K562 (cell line): ENCODE measurements around the gene PPHLN1. TPM values are rescaled to one million over a fixed set of nuclear protein-coding genes. Genes with fewer than 3 reads are reported as not detected.
A peak's percentile ranks its signal among the peaks of the same experiment; 100 is the strongest.

Experiments
- ATAC-seq: fragments of 200-7000 bp; cut with Tn5 transposase; 3 replicates; pipeline ENCODE4 v1.9.1; 2020; ENCODE audit warnings: moderate library complexity
- BruUV-seq: library from RNA; stranded (reverse); fragments of 400-500 nt; replicated peaks from 2 replicates; lab custom pipeline; 2021; lab: Mats Ljungman, UMichigan
- CTCF ChIA-PET: fragments of 300-600 bp; formaldehyde crosslinking; extraction: SDS; loops from one replicate; lab custom pipeline; 2021; ENCODE audit warnings: low intra/inter-chr PET ratio; lab: Yijun Ruan, JAX
- POLR2A ChIA-PET: fragments of 300-600, 350-650 bp; sonication (Branson Sonifier 250); formaldehyde crosslinking; extraction: SDS; loops from one replicate; lab custom pipeline; 2021; ENCODE audit warnings: antibody characterized with exemption, inconsistent platforms; lab: Yijun Ruan, JAX
- DNase-seq, 4 experiments: peaks; one replicate each; pipeline versions ENCODE4 v3.0.0 to v3.0.0-alpha.2; 2011 to 2018; ENCODE audit warnings: low spot score in 3 of 4, mixed read lengths in 3 of 4; ENCODE audit errors: extremely low read depth in 1 of 4
- FAIRE-seq: peaks from 2 replicates; lab custom pipeline; 2011; peaks lifted over from hg19 to GRCh38; lab: Jason Lieb, UNC
- H2AFZ ChIP-seq: 2 replicates; pipeline ENCODE4 v1.6.0; 2011; ENCODE audit warnings: low read depth, low read length, control low read depth, inconsistent platforms
- H3K27ac ChIP-seq: fragments of 200-600 bp; 3 replicates; pipeline ENCODE4 v1.8.0; 2011; ENCODE audit warnings: low read depth, mild to moderate bottlenecking, control low read depth, inconsistent platforms, low read length, moderate library complexity, mixed read lengths; ENCODE audit errors: extremely low read depth
- H3K27me3 ChIP-seq, 2 experiments: fragments of 300-600 bp in 1 of 2; 2 replicates in 1 of 2; 3 replicates in 1 of 2; pipeline versions ENCODE4 v1.6.0 to v1.8.0; 2011; ENCODE audit warnings: inconsistent platforms in 2 of 2, low read length in 2 of 2, mild to moderate bottlenecking in 1 of 2, mixed read lengths in 1 of 2, moderate library complexity in 1 of 2; ENCODE audit not compliant: control insufficient read depth in 2 of 2, insufficient read depth in 2 of 2
- H3K36me3 ChIP-seq: fragments of 300-600 bp; 3 replicates; pipeline ENCODE4 v1.8.0; 2011; ENCODE audit warnings: mild to moderate bottlenecking, low read length, inconsistent platforms; ENCODE audit not compliant: control insufficient read depth, insufficient read depth
- H3K4me1 ChIP-seq, 2 experiments: fragments of 200-600 bp in 1 of 2; replicated peaks in 1 of 2; 2 replicates in 1 of 2; 3 replicates in 1 of 2; pipeline versions ENCODE4 v1.5.1 to v1.8.0; 2011; ENCODE audit warnings: inconsistent platforms in 2 of 2, low read length in 2 of 2, mild to moderate bottlenecking in 1 of 2, mixed read lengths in 1 of 2, moderate library complexity in 1 of 2; ENCODE audit not compliant: control insufficient read depth in 2 of 2, insufficient read depth in 2 of 2
- H3K4me2 ChIP-seq: 2 replicates; pipeline ENCODE4 v1.6.1; 2011; ENCODE audit warnings: low read length, control low read depth, inconsistent platforms, mixed read lengths; ENCODE audit not compliant: insufficient read depth
- H3K4me3 ChIP-seq: fragments of 200-600 bp; sonication (generic), shearing (Covaris generic); 2 replicates; pipeline ENCODE4 v1.5.1; 2016; ENCODE audit warnings: control low read depth, inconsistent platforms
- H3K79me2 ChIP-seq: fragments of 200-600 bp; 3 replicates; pipeline ENCODE4 v1.8.0; 2011; ENCODE audit warnings: low read length, inconsistent platforms; ENCODE audit not compliant: control insufficient read depth, insufficient read depth
- H3K9ac ChIP-seq, 2 experiments: 2 replicates each; pipeline versions ENCODE4 v1.6.0 to v1.6.1; 2011; ENCODE audit warnings: low read depth in 2 of 2, low read length in 2 of 2, control low read depth in 1 of 2, inconsistent platforms in 1 of 2, mild to moderate bottlenecking in 1 of 2, mixed read lengths in 1 of 2; ENCODE audit not compliant: insufficient read depth in 1 of 2
- H3K9me1 ChIP-seq: one replicate; pipeline ENCODE4 v1.6.0; 2011; ENCODE audit warnings: inconsistent platforms, mild to moderate bottlenecking, low read length, moderate library complexity; ENCODE audit not compliant: control insufficient read depth, insufficient read depth
- H3K9me3 ChIP-seq: replicated peaks from 2 replicates; pipeline ENCODE4 v1.5.1; 2011; ENCODE audit warnings: low read depth, low read length, inconsistent platforms; ENCODE audit not compliant: control insufficient read depth, insufficient read depth
- H4K20me1 ChIP-seq: replicated peaks from 2 replicates; pipeline ENCODE4 v1.6.1; 2011; ENCODE audit warnings: low read length, inconsistent platforms, mixed read lengths; ENCODE audit not compliant: control insufficient read depth, insufficient read depth
- CTCFL ChIP-seq: IDR thresholded peaks from 2 replicates; pipeline ENCODE4 v1.6.1; 2011; ENCODE audit warnings: borderline replicate concordance, low read depth, mild to moderate bottlenecking, moderate library complexity, low read length; ENCODE audit not compliant: insufficient read depth, poor library complexity, severe bottlenecking
- HDGF ChIP-seq: fragments of 450-650 bp; IDR thresholded peaks from 2 replicates; pipeline ENCODE4 v1.6.1; 2016
- IRF2 ChIP-seq: sonication (generic); formaldehyde crosslinking; IDR thresholded peaks from 2 replicates; pipeline ENCODE4 v1.8.1; 2022; ENCODE audit warnings: mild to moderate bottlenecking, missing genetic modification reagents
- MTA3 ChIP-seq: fragments of 450-650 bp; formaldehyde crosslinking; IDR thresholded peaks from 2 replicates; pipeline ENCODE4 v1.6.1; 2017; ENCODE audit warnings: mild to moderate bottlenecking, borderline replicate concordance
- NR3C1 ChIP-seq: sonication (generic); formaldehyde crosslinking; IDR thresholded peaks from 2 replicates; pipeline ENCODE4 v1.8.1; 2022; ENCODE audit warnings: missing genetic modification reagents
- PURB ChIP-seq: sonication (generic); formaldehyde crosslinking; IDR thresholded peaks from 2 replicates; pipeline ENCODE4 v1.9.0; 2021; ENCODE audit warnings: low read depth, mild to moderate bottlenecking, missing genetic modification reagents
- RHOXF2B ChIP-seq: fragments of 250-450 bp; sonication (Bioruptor Pico); conservative IDR thresholded peaks from 2 replicates; pipeline ENCODE4 v1.5.1; 2021
- RNF2 ChIP-seq: sonication (generic); IDR thresholded peaks from 2 replicates; pipeline ENCODE4 v1.6.1; 2016
- SETDB1 ChIP-seq: IDR thresholded peaks from one replicate; pipeline ENCODE4 v1.6.1; 2012; ENCODE audit warnings: low read length, control low read depth, inconsistent platforms
- SRSF3 ChIP-seq: fragments of 200-400 bp; formaldehyde crosslinking; IDR thresholded peaks from 2 replicates; pipeline ENCODE4 v1.6.1; 2016; ENCODE audit warnings: mild to moderate bottlenecking, low read length, moderate library complexity; ENCODE audit not compliant: insufficient read depth
- ZNF175 ChIP-seq: fragments of 200-800 bp; sonication (Bioruptor generic); IDR thresholded peaks from 2 replicates; pipeline ENCODE4 v1.6.1; 2016; ENCODE audit warnings: low read depth, mild to moderate bottlenecking, missing genetic modification characterization, missing compliant biosample characterization
- ZNF3 ChIP-seq: fragments of 250-450 bp; sonication (Bioruptor Pico); IDR thresholded peaks from 2 replicates; pipeline ENCODE4 v1.5.0; 2021; ENCODE audit warnings: mild to moderate bottlenecking, moderate library complexity
- ZNF324 ChIP-seq: fragments of 250-450 bp; sonication (Bioruptor Pico); IDR thresholded peaks from 2 replicates; pipeline ENCODE4 v1.4.0; 2020; ENCODE audit warnings: mild to moderate bottlenecking
- ZNF347 ChIP-seq: fragments of 450-650 bp; formaldehyde crosslinking; IDR thresholded peaks from 2 replicates; pipeline ENCODE4 v1.4.0; 2020; ENCODE audit warnings: low read depth, mild to moderate bottlenecking, moderate library complexity
- ZNF551 ChIP-seq: fragments of 250-450 bp; sonication (Bioruptor Pico); IDR thresholded peaks from 2 replicates; pipeline ENCODE4 v1.5.0; 2021; ENCODE audit warnings: mild to moderate bottlenecking, moderate library complexity
- WGBS: fragments of 100-300 bp; shearing (Covaris generic); methylation state at CpG from one replicate; pipeline ENCODE4 v1.1.6; 2016; ENCODE audit warnings: low coverage, mixed read lengths; ENCODE audit not compliant: insufficient coverage; ENCODE audit errors: missing lambda C conversion rate; 5-methylcytosine and 5-hydroxymethylcytosine counted together
- in situ Hi-C: fragments of 300-500 bp; cut with MboI; formaldehyde crosslinking; loops from 4 replicates; pipeline ENCODE4 v1.15.0; 2018; ENCODE audit warnings: inconsistent platforms, mixed read lengths
- intact Hi-C: fragments of 100-400 bp; cut with micrococcal nuclease; formaldehyde crosslinking; loops from 2 replicates; pipeline ENCODE4 v1.14.2; 2022
- polyA plus RNA-seq, 8 experiments: library from polyadenylated mRNA; depleted of rRNA in 4 of 8; stranded (reverse) in 5 of 8; unstranded in 3 of 8; fragments of >200 nt; fragmentation: Nextera tagmentation in 2 of 8; fragmentation: Illumina TruSeq in 1 of 8; extraction: Ambion mirVana in 2 of 8; extraction: Trizol in 1 of 8; gene quantifications; 2 replicates each; pipeline versions ENCODE4 v1.2.1 to v1.2.3, GENCODE V29; 2011 to 2014; ENCODE audit warnings: inconsistent platforms in 1 of 8, missing spikeins in 1 of 8
- total RNA-seq, 7 experiments: library from RNA; depleted of rRNA in 6 of 7; stranded (reverse); fragments of >200 nt in 6 of 7; fragmentation: Illumina TruSeq in 2 of 7; extraction: Trizol in 2 of 7; gene quantifications; 2 replicates each; pipeline versions ENCODE4 v1.2.1 to v1.2.3, GENCODE V29; 2011 to 2021; ENCODE audit warnings: low replicate concordance in 1 of 7

Gene PPHLN1
- total and polyA plus RNA-seq, 9 of the 15 experiments (the other 6 are each of a cell fraction or from before 2014, with no cell fraction given) = 66.3 to 112 (median 93.6) TPM

- intact Hi-C loops = loop anchor here (10.0 kb wide), 1 partner anchor 1524 kb away; no protein-coding TSS in a partner anchor
- FAIRE-seq (no peak), DNase-seq (no peak), ATAC-seq (no peak; the same call in 2 of the 3 replicates)
- POLR2A ChIA-PET = interaction anchor here (1.7 kb wide), 1 partner anchor 11 kb away, joined by 5 read pairs; no protein-coding TSS in a partner anchor
- Histone ChIP-seq H2AFZ (peak overlapping the region; percentile 78), H3K79me2 (no peaks in the 10 kb centered on the region), H3K4me3 (no peak overlapping the region), H3K27ac (no peak overlapping the region), H4K20me1 (no peaks in the 10 kb centered on the region), H3K4me1 (peaks cover 0 to 11% of the 10 kb centered on the region in 2 experiments; a peak in 3 of 5 replicates), H3K9me3 (no peaks in the 10 kb centered on the region), H3K9me1 (no peaks in the 10 kb centered on the region), H3K9ac (no peak overlapping the region), H3K27me3 (no peaks in the 10 kb centered on the region), H3K36me3 (no peaks in the 10 kb centered on the region), H3K4me2 (no peak overlapping the region)
- TF ChIP-seq HDGF = no peak
- TF ChIP-seq RNF2 = no peak
- no peak for TF ChIP-seq ZNF175 (CRISPR knock-in tag)
- TF ChIP-seq IRF2 (CRISPR knock-in tag) = no peak
- no peak for TF ChIP-seq ZNF3 (CRISPR knock-in tag)
- WGBS = 37% methylated on average over 9 of the region's 9 CpGs
- TSS peak; percentile 50 for BruUV-seq
- in situ Hi-C loops = no loop called here
- CTCF ChIA-PET = no interaction called here
Observed at GRCh38 chr12:42468341-42468821, 142.4 kb downstream of the PPHLN1 start.

GRCh38 chr12:42468921-42469320, 143.0 kb downstream of the PPHLN1 start:
- H2AFZ ChIP-seq = peak overlapping the region; percentile 78
- H3K27me3 ChIP-seq = no peaks in the 10 kb centered on the region
- H3K4me2 ChIP-seq = 0 out of 2 replicates have a peak overlapping the region, but pooled peaks have one; percentile 19
- no peak overlapping the region for H3K4me3 ChIP-seq
- CTCF ChIA-PET = no interaction called here
- intact Hi-C loops (loop anchor here (10.0 kb wide), 1 partner anchor 1524 kb away; no protein-coding TSS in a partner anchor), in situ Hi-C loops (no loop called here)
- H4K20me1 ChIP-seq = no peaks in the 10 kb centered on the region
- ATAC-seq (peak; percentile 16; the same call in 2 of the 3 replicates), FAIRE-seq (no peak), DNase-seq (no peak)
- H3K9ac ChIP-seq = no peak overlapping the region
- H3K4me1 ChIP-seq = peaks cover 0 to 11% of the 10 kb centered on the region in 2 experiments; a peak in 3 of 5 replicates
- no peaks in the 10 kb centered on the region for H3K79me2 ChIP-seq
- H3K36me3 ChIP-seq = no peaks in the 10 kb centered on the region
- POLR2A ChIA-PET = no interaction called here
- no peaks in the 10 kb centered on the region for H3K9me1 ChIP-seq
- TF ChIP-seq SRSF3 (no peak), ZNF347 (no peak), MTA3 (no peak), CTCFL (no peak), RHOXF2B (CRISPR knock-in tag) (no peak), ZNF324 (CRISPR knock-in tag) (no peak), PURB (no peak), NR3C1 (CRISPR knock-in tag) (no peak), ZNF551 (CRISPR knock-in tag) (no peak), SETDB1 (no peak)
- TF ChIP-seq, all 486 proteins: peak for 0
- WGBS = 44% methylated on average over 3 of the region's 3 CpGs
- no TSS peak for BruUV-seq
- H3K27ac ChIP-seq = no peak overlapping the region
- H3K9me3 ChIP-seq = no peaks in the 10 kb centered on the region
